MCF 10A (cell line): ENCODE measurements around the gene ABCB6. TPM values are rescaled to one million over a fixed set of nuclear protein-coding genes. Genes with fewer than 3 reads are reported as not detected.

Source experiments
- BruUV-seq: library from RNA; stranded (reverse); fragments of 400-500 nt; replicated peaks from 2 replicates; lab custom pipeline; 2021; lab: Mats Ljungman, UMichigan
- CTCF ChIA-PET: fragments of 300-600 bp; sonication (Branson Sonifier 250); formaldehyde crosslinking; extraction: SDS; loops from one replicate; lab custom pipeline; 2021; ENCODE audit warnings: antibody characterized with exemption, inconsistent platforms; lab: Yijun Ruan, JAX
- POLR2A ChIA-PET: fragments of 300-600, 350-650 bp; sonication (Branson Sonifier 250); formaldehyde crosslinking; extraction: SDS; loops from one replicate; lab custom pipeline; 2020; ENCODE audit warnings: antibody characterized with exemption, inconsistent platforms; lab: Yijun Ruan, JAX
- DNase-seq: peaks from one replicate; pipeline ENCODE4 v3.0.0-alpha.2; 2018; ENCODE audit not compliant: unreplicated experiment
- H3K27ac Mint-ChIP-seq: one replicate; pipeline ENCODE4 v1.8.0; 2022; ENCODE audit warnings: mild to moderate bottlenecking, low read depth, mixed read lengths; ENCODE audit not compliant: unreplicated experiment
- H3K27me3 Mint-ChIP-seq: one replicate; pipeline ENCODE4 v1.8.0; 2022; ENCODE audit warnings: mixed read lengths; ENCODE audit not compliant: insufficient read depth, unreplicated experiment
- H3K36me3 Mint-ChIP-seq: one replicate; pipeline ENCODE4 v1.8.0; 2022; ENCODE audit warnings: mild to moderate bottlenecking, moderate library complexity, mixed read lengths; ENCODE audit not compliant: insufficient read depth, unreplicated experiment
- H3K4me1 Mint-ChIP-seq: one replicate; pipeline ENCODE4 v1.8.0; 2022; ENCODE audit warnings: mixed read lengths; ENCODE audit not compliant: insufficient read depth, unreplicated experiment
- H3K4me3 Mint-ChIP-seq: one replicate; pipeline ENCODE4 v1.8.0; 2022; ENCODE audit warnings: mild to moderate bottlenecking, moderate library complexity, mixed read lengths; ENCODE audit not compliant: unreplicated experiment
- H3K9me3 Mint-ChIP-seq: one replicate; pipeline ENCODE4 v1.8.0; 2022; ENCODE audit warnings: mixed read lengths; ENCODE audit not compliant: unreplicated experiment
- intact Hi-C: fragments of 100-400 bp; cut with micrococcal nuclease; formaldehyde crosslinking; loops from 2 replicates; pipeline ENCODE4 v1.14.1; 2022
- total RNA-seq: library from RNA; stranded (reverse); gene quantifications from 2 replicates; pipeline ENCODE4 v1.2.3, GENCODE V29; 2022
- TF ChIP-seq, protein P1 (sequence below): fragments of 200-600 bp; IDR thresholded peaks from one replicate; pipeline ENCODE4 v1.8.0; 2022; ENCODE audit warnings: antibody characterized with exemption, mild to moderate bottlenecking; ENCODE audit not compliant: unreplicated experiment

The ABCB6 gene
- total RNA-seq, 1 experiment from 2014 or later = 18.8 TPM

DNA sequence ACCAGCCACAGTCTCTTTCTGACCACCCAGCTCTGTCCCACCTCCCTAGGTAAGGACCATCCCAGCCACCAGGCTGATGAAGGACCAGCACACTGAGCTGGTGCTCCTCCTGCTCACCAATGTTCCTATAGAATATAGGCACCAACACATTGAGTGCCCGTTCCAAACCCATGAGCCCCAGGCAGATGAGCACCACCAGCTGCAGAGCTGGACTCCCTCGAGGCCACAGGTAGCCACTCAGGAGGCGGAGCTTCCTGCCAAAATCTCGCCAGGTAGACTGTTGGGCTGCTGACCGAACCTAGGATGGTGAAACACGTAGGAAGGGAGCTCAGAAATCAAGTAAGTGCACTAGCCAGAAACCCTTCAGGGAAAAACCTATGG lies 2.2 kb downstream of the ABCB6 start:
- no TSS peak for BruUV-seq
- POLR2A ChIA-PET = interaction anchor here (2.4 to 6.3 kb wide), 5 partner anchors 9 to 40 kb away, joined by 18 to 127 read pairs (median 60); partner anchors contain the start of genes ANKZF1, ATG9A, CNPPD1 and GLB1L
- Mint-ChIP-seq H3K4me3 (peak overlapping the region; percentile 48), H3K27me3 (no peaks in the 10 kb centered on the region), H3K27ac (peak overlapping the region; percentile 83), H3K4me1 (no peaks in the 10 kb centered on the region), H3K9me3 (no peaks in the 10 kb centered on the region), H3K36me3 (peaks cover 37% of the 10 kb centered on the region)
- CTCF ChIA-PET = interaction anchor here (0.6 to 5.2 kb wide), 7 partner anchors 10 to 84 kb away, joined by 3 to 24 read pairs (median 5); no protein-coding TSS in a partner anchor
- TF ChIP-seq, protein P1, sequence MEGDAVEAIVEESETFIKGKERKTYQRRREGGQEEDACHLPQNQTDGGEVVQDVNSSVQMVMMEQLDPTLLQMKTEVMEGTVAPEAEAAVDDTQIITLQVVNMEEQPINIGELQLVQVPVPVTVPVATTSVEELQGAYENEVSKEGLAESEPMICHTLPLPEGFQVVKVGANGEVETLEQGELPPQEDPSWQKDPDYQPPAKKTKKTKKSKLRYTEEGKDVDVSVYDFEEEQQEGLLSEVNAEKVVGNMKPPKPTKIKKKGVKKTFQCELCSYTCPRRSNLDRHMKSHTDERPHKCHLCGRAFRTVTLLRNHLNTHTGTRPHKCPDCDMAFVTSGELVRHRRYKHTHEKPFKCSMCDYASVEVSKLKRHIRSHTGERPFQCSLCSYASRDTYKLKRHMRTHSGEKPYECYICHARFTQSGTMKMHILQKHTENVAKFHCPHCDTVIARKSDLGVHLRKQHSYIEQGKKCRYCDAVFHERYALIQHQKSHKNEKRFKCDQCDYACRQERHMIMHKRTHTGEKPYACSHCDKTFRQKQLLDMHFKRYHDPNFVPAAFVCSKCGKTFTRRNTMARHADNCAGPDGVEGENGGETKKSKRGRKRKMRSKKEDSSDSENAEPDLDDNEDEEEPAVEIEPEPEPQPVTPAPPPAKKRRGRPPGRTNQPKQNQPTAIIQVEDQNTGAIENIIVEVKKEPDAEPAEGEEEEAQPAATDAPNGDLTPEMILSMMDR = no peak
- DNase-seq = no peak
- intact Hi-C loops = no loop called here

DNA sequence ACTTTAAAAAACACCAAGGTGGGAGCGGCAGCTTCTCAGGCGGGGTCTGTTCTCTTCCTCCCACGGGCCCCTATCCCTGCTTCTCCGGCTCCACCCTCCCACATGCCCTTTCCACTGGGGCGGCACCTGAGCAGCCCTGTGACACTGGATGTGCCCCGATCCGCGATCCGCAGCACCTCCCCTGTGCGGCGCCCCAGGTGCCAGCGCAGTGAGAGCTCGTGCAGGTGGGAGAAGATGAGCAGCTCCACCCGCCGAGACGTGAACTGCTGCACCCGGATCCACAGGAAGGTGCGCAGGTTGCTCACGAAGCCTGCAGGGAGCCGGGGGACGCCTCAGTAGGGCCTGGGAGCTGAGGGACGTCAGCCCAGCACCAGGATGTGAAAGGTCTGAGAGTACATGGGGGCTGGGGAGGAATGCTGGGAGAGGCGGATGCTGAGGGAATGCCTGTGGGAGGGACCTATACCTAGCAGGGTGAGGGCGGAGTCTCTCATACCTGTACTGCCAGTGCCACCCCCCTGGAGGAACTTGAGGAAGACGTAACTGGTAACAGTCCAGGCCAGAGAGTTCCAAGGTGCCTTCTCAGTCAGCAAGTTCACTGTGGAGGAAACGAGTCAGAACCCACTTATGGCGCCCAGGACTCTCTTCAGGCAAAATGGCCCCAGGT lies 2.8 kb downstream of the ABCB6 start:
- no TSS peak for BruUV-seq
- intact Hi-C loops = no loop called here
- no peak for DNase-seq
- Mint-ChIP-seq H3K9me3 (no peaks in the 10 kb centered on the region), H3K4me3 (no peak overlapping the region), H3K36me3 (peaks cover 42% of the 10 kb centered on the region), H3K27ac (no peak overlapping the region), H3K4me1 (no peaks in the 10 kb centered on the region), H3K27me3 (no peaks in the 10 kb centered on the region)
- TF ChIP-seq, protein P1 = no peak
- POLR2A ChIA-PET = interaction anchor here (2.4 to 6.3 kb wide), 4 partner anchors 9 to 36 kb away, joined by 18 to 127 read pairs (median 62); partner anchors contain the start of genes ANKZF1, ATG9A, GLB1L and STK16
- CTCF ChIA-PET = interaction anchor here (0.6 to 5.2 kb wide), 6 partner anchors 10 to 79 kb away, joined by 3 to 24 read pairs (median 4); no protein-coding TSS in a partner anchor

DNA sequence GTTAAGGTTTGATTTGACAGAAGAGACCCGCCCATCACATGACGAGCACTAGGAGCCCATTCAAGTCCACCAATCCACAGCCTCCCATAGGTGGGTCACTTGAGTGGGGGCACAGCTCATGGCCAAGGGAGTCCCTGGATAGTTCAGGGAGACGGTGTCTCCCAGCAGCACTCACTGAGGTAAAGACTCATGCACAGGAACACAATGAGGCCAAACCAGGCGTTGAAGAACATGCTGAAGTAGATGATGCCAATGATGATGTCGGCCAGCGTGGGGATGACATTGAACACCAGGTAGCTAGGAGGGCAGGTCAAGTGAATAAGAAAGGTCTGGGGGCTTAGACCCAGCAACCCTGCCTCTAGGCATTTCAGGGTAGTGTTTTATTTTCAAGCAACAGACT lies 4.0 kb downstream of the ABCB6 start:
- ChIA-PET POLR2A (interaction anchor here (6.3 kb wide), 1 partner anchor 14 kb away, joined by 127 read pairs; the partner anchor contains the start of genes ANKZF1 and ATG9A), CTCF (interaction anchor here (5.2 kb wide), 1 partner anchor 80 kb away, joined by 24 read pairs; no protein-coding TSS in a partner anchor)
- Mint-ChIP-seq H3K4me3 (no peak overlapping the region), H3K27ac (no peak overlapping the region), H3K9me3 (no peaks in the 10 kb centered on the region), H3K4me1 (no peaks in the 10 kb centered on the region), H3K36me3 (peaks cover 54% of the 10 kb centered on the region), H3K27me3 (no peaks in the 10 kb centered on the region)
- no TSS peak for BruUV-seq
- TF ChIP-seq, protein P1 = no peak
- intact Hi-C loops = no loop called here
- DNase-seq = no peak

DNA sequence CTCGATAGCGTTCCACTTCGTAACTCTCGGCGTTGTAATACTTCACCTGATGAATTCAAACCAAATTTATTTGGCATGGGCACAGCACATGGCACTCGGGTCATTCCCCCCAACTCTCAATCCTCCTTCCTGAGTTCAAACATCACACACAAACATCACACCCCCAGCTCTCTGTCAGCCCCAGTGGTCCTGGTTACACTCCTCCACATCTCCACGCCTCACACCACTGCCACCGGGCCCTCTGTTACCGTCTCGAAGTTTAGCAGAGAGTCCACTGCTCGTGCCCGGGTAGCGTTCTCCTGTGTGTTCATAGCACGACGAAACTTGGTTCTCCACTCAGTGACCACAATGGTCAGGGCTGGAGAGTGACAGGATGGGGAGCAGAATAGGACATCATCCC lies 4.6 kb downstream of the ABCB6 start:
- ChIA-PET CTCF (no interaction called here), POLR2A (interaction anchor here (2.0 kb wide), 1 partner anchor 15 kb away, joined by 7 read pairs; the partner anchor contains the start of genes ANKZF1 and ATG9A)
- Mint-ChIP-seq H3K4me3 (no peak overlapping the region), H3K9me3 (no peaks in the 10 kb centered on the region), H3K36me3 (peaks cover 61% of the 10 kb centered on the region), H3K27me3 (no peaks in the 10 kb centered on the region), H3K4me1 (no peaks in the 10 kb centered on the region), H3K27ac (peak overlapping the region; percentile 40)
- TF ChIP-seq, protein P1 = no peak
- intact Hi-C loops = no loop called here
- no TSS peak for BruUV-seq
- no peak for DNase-seq
